GM12878 (cell line): Measurements from ENCODE around the gene LCAT. TPM values are rescaled to one million over a fixed set of nuclear protein-coding genes. Genes with fewer than 3 reads are reported as not detected.

Experiments
- ATAC-seq: fragments of 200-7000 bp; cut with Tn5 transposase; 3 replicates; pipeline ENCODE4 v1.9.1; 2020; ENCODE audit warnings: mild to moderate bottlenecking, moderate library complexity
- BruUV-seq: library from RNA; stranded (reverse); fragments of 400-500 nt; replicated peaks from 2 replicates; lab custom pipeline; 2021; lab: Mats Ljungman, UMichigan
- CTCF ChIA-PET: fragments of 300-600 bp; sonication (Branson Sonifier 250); formaldehyde crosslinking; extraction: SDS; loops from one replicate; lab custom pipeline; 2021; ENCODE audit warnings: inconsistent platforms; lab: Yijun Ruan, JAX
- POLR2A ChIA-PET: fragments of 350-600 bp; formaldehyde crosslinking; extraction: SDS; loops from one replicate; lab custom pipeline; 2021; ENCODE audit warnings: inconsistent platforms; lab: Charles Lee
- RAD21 ChIA-PET: fragments of 300-600 bp; sonication (Branson Sonifier 250); formaldehyde crosslinking; loops from one replicate; lab custom pipeline; 2023; ENCODE audit warnings: antibody characterized with exemption; ENCODE audit not compliant: unreplicated experiment; lab: Charles Lee
- SMC1A ChIA-PET: fragments of 300-600 bp; sonication (Branson Sonifier 250); formaldehyde crosslinking; loops from one replicate; lab custom pipeline; 2023; ENCODE audit not compliant: unreplicated experiment, uncharacterized antibody; lab: Charles Lee
- DNase-seq: peaks from one replicate; pipeline ENCODE4 v3.0.0-alpha.2; 2011; ENCODE audit warnings: low read depth, low spot score
- FAIRE-seq: peaks from 3 replicates; lab custom pipeline; 2011; peaks lifted over from hg19 to GRCh38; lab: Jason Lieb, UNC
- H2AFZ ChIP-seq: 2 replicates; pipeline ENCODE4 v1.6.0; 2011; ENCODE audit warnings: low read depth, low read length, control low read depth; ENCODE audit not compliant: control insufficient read depth
- H3K27ac ChIP-seq: 2 replicates; pipeline ENCODE4 v1.5.1; 2011; ENCODE audit warnings: control low read depth; ENCODE audit not compliant: control insufficient read depth, insufficient read depth
- H3K27me3 ChIP-seq, 2 experiments: replicated peaks in 1 of 2; 2 replicates each; pipeline versions ENCODE4 v1.6.0 to v1.6.1; 2011; ENCODE audit warnings: low read length in 1 of 2; ENCODE audit not compliant: control insufficient read depth in 2 of 2, insufficient read depth in 2 of 2
- H3K36me3 ChIP-seq, 2 experiments: 2 replicates each; pipeline ENCODE4 v1.5.1; 2011; ENCODE audit warnings: low read length in 1 of 2; ENCODE audit not compliant: control insufficient read depth in 2 of 2, insufficient read depth in 2 of 2
- H3K4me1 ChIP-seq: 2 replicates; pipeline ENCODE4 v1.6.1; 2011; ENCODE audit warnings: mild to moderate bottlenecking, low read length, moderate library complexity, mixed read lengths; ENCODE audit not compliant: control insufficient read depth, insufficient read depth
- H3K4me2 ChIP-seq: 2 replicates; pipeline ENCODE4 v1.6.0; 2011; ENCODE audit warnings: control low read depth; ENCODE audit not compliant: control insufficient read depth, insufficient read depth
- H3K4me3 ChIP-seq: fragments of 200-600 bp; sonication (generic); 2 replicates; pipeline ENCODE4 v1.5.1; 2016
- H3K79me2 ChIP-seq: 2 replicates; pipeline ENCODE4 v1.6.0; 2011; ENCODE audit warnings: low read length; ENCODE audit not compliant: control insufficient read depth, insufficient read depth
- H3K9ac ChIP-seq: 2 replicates; pipeline ENCODE4 v1.8.0; 2011; ENCODE audit warnings: low read length, control low read depth, mixed read lengths; ENCODE audit not compliant: control insufficient read depth, insufficient read depth
- H3K9me3 ChIP-seq: replicated peaks from 3 replicates; pipeline ENCODE4 v1.5.1; 2011; ENCODE audit warnings: mild to moderate bottlenecking, low read length; ENCODE audit not compliant: control insufficient read depth, insufficient read depth
- H4K20me1 ChIP-seq: 2 replicates; pipeline ENCODE4 v1.6.0; 2011; ENCODE audit not compliant: control insufficient read depth, insufficient read depth
- CBFB ChIP-seq: IDR thresholded peaks from 2 replicates; pipeline ENCODE4 v1.6.1; 2016; ENCODE audit warnings: antibody characterized with exemption, low read depth
- CREM ChIP-seq: IDR thresholded peaks from 2 replicates; pipeline ENCODE4 v1.6.1; 2014; ENCODE audit warnings: antibody characterized with exemption, low read depth
- FOS ChIP-seq: IDR thresholded peaks from 3 replicates; pipeline ENCODE4 v1.6.1; 2011; ENCODE audit warnings: borderline replicate concordance; ENCODE audit not compliant: insufficient read length; ENCODE audit errors: extremely low read depth
- RELA ChIP-seq: fragments of 450-650 bp; IDR thresholded peaks from 2 replicates; pipeline ENCODE4 v1.8.0; 2014; ENCODE audit warnings: borderline replicate concordance; ENCODE audit not compliant: partially characterized antibody
- STAT3 ChIP-seq: IDR thresholded peaks from 2 replicates; pipeline ENCODE4 v1.6.1; 2011; ENCODE audit warnings: low read depth, low read length, improper control_type of control experiment
- TBL1XR1 ChIP-seq: IDR thresholded peaks from 2 replicates; pipeline ENCODE4 v1.6.1; 2012; ENCODE audit warnings: low read depth, low read length, improper control_type of control experiment
- YBX1 ChIP-seq: fragments of 450-650 bp; IDR thresholded peaks from 2 replicates; pipeline ENCODE4 v1.6.1; 2016; ENCODE audit warnings: antibody characterized with exemption
- WGBS: methylation state at CpG from one replicate; pipeline ENCODE4 v1.1.6; 2016; ENCODE audit warnings: low lambda C conversion rate; ENCODE audit not compliant: insufficient replicate concordance, insufficient coverage; ENCODE audit errors: missing lambda C conversion rate; 5-methylcytosine and 5-hydroxymethylcytosine counted together
- in situ Hi-C: fragments of 300-500 bp; cut with MboI; formaldehyde crosslinking; loops from 9 replicates; pipeline ENCODE4 v1.14.3; 2018; ENCODE audit warnings: mixed read lengths
- intact Hi-C: fragments of 100-400 bp; cut with micrococcal nuclease; formaldehyde crosslinking; loops from one replicate; pipeline ENCODE4 v1.14.2; 2022; ENCODE audit not compliant: unreplicated experiment
- polyA plus RNA-seq, 11 experiments: library from polyadenylated mRNA; depleted of rRNA in 4 of 11; unstranded in 6 of 11; stranded (reverse) in 5 of 11; fragments of >200 nt; fragmentation: Nextera tagmentation in 4 of 11; fragmentation: Illumina TruSeq in 1 of 11; extraction: Ambion mirVana in 4 of 11; extraction: Trizol in 1 of 11; gene quantifications; 1 replicate in 1 of 11; 2 replicates in 10 of 11; pipeline versions ENCODE4 v1.2.1 to v1.2.3, GENCODE V29; 2011 to 2016; ENCODE audit warnings: inconsistent platforms in 2 of 11, missing spikeins in 2 of 11, low read depth in 1 of 11
- total RNA-seq, 4 experiments: library from RNA; depleted of rRNA in 3 of 4; stranded (reverse); fragments of >200 nt in 3 of 4; fragmentation: Illumina TruSeq in 1 of 4; extraction: Trizol in 1 of 4; gene quantifications; 2 replicates each; pipeline versions ENCODE4 v1.2.1 to v1.2.3, GENCODE V29; 2013 to 2021
- TF ChIP-seq, protein P1 (sequence below): fragments of 450-650 bp; IDR thresholded peaks from 2 replicates; pipeline ENCODE4 v1.6.1; 2018; ENCODE audit warnings: borderline replicate concordance, mild to moderate bottlenecking; ENCODE audit not compliant: partially characterized antibody
- TF ChIP-seq, protein P2 (sequence below): IDR thresholded peaks from 2 replicates; pipeline ENCODE4 v1.6.1; 2012; ENCODE audit warnings: improper control_type of control experiment, low read depth, low read length; ENCODE audit not compliant: insufficient replicate concordance
- TF ChIP-seq, protein P3 (sequence below): fragments of 450-650 bp; IDR thresholded peaks from 2 replicates; pipeline ENCODE4 v1.6.1; 2017; ENCODE audit warnings: antibody characterized with exemption, mild to moderate bottlenecking, moderate library complexity

LCAT gene
- total and polyA plus RNA-seq, 10 of the 15 experiments (the other 5 are each of a cell fraction or from before 2014, with no cell fraction given): 0.61 to 11.7 (median 3.3) TPM

DNA sequence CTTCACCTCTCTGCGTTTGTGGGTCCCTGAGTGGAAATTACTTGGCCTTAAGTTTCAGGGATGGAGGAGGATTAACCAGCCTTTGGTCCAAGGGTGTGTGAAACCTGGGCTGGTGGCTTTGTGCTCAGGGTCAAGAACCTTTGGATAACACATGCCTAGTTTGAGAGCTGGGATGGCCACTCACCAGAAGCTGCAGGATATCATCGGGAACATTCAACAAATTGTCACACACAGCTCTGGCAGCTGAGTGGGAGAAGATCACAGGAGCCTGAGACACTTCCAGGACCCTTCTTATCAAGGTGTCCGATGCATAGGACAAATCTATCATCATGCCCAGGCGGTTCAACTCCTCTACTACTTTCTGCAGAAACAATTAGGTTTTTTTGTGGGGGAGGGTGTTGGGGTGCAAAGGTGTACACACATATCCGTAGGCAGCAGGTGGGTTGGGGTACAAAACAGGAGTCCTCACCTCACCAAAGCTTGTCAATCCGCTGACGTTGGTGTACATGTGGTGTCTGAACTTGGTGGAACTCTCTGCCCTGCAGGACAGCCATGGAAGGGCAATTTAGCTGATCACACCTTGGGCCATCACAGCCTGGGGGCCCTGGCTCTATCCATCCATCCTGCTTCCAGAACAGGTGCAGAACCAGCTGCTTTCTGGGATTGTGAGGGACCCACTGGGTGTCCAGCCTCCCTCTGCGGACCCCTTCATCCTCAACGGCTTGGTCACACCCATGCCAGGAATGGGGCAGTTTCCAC, 33.7 kb upstream of the LCAT start:
- Histone ChIP-seq H3K9ac (no peak overlapping the region), H3K27me3 (no peaks in the 10 kb centered on the region; a peak in 1 of 4 replicates), H4K20me1 (no peaks in the 10 kb centered on the region), H3K27ac (no peak overlapping the region), H3K36me3 (no peaks in the 10 kb centered on the region), H3K4me1 (peaks cover 22% of the 10 kb centered on the region), H3K4me3 (no peak overlapping the region), H3K9me3 (no peaks in the 10 kb centered on the region), H3K4me2 (no peak overlapping the region), H3K79me2 (no peaks in the 10 kb centered on the region), H2AFZ (no peak overlapping the region)
- SMC1A ChIA-PET: interaction anchor here (1.2 kb wide), 1 partner anchor 15 kb away, joined by 3 read pairs; no protein-coding TSS in a partner anchor
- ATAC-seq (no peak), DNase-seq (no peak), FAIRE-seq (no peak)
- intact Hi-C loops: no loop called here
- RAD21 ChIA-PET: interaction anchor here (0.5 kb wide), 1 partner anchor 515 kb away, joined by 3 read pairs; no protein-coding TSS in a partner anchor
- CTCF ChIA-PET: no interaction called here
- in situ Hi-C loops: no loop called here
- POLR2A ChIA-PET: interaction anchor here (0.6 kb wide), 1 partner anchor 233 kb away, joined by 3 read pairs; no protein-coding TSS in a partner anchor
- 74% methylated on average over 9 of the region's 9 CpGs for WGBS
- BruUV-seq: no TSS peak
- no peak for TF ChIP-seq RELA
- TF ChIP-seq, protein P1, sequence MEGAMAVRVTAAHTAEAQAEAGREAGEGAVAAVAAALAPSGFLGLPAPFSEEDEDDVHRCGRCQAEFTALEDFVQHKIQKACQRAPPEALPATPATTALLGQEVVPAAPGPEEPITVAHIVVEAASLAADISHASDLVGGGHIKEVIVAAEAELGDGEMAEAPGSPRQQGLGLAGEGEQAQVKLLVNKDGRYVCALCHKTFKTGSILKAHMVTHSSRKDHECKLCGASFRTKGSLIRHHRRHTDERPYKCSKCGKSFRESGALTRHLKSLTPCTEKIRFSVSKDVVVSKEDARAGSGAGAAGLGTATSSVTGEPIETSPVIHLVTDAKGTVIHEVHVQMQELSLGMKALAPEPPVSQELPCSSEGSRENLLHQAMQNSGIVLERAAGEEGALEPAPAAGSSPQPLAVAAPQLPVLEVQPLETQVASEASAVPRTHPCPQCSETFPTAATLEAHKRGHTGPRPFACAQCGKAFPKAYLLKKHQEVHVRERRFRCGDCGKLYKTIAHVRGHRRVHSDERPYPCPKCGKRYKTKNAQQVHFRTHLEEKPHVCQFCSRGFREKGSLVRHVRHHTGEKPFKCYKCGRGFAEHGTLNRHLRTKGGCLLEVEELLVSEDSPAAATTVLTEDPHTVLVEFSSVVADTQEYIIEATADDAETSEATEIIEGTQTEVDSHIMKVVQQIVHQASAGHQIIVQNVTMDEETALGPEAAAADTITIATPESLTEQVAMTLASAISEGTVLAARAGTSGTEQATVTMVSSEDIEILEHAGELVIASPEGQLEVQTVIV: no peak
- TF ChIP-seq STAT3: no peak
- TF ChIP-seq, protein P2, sequence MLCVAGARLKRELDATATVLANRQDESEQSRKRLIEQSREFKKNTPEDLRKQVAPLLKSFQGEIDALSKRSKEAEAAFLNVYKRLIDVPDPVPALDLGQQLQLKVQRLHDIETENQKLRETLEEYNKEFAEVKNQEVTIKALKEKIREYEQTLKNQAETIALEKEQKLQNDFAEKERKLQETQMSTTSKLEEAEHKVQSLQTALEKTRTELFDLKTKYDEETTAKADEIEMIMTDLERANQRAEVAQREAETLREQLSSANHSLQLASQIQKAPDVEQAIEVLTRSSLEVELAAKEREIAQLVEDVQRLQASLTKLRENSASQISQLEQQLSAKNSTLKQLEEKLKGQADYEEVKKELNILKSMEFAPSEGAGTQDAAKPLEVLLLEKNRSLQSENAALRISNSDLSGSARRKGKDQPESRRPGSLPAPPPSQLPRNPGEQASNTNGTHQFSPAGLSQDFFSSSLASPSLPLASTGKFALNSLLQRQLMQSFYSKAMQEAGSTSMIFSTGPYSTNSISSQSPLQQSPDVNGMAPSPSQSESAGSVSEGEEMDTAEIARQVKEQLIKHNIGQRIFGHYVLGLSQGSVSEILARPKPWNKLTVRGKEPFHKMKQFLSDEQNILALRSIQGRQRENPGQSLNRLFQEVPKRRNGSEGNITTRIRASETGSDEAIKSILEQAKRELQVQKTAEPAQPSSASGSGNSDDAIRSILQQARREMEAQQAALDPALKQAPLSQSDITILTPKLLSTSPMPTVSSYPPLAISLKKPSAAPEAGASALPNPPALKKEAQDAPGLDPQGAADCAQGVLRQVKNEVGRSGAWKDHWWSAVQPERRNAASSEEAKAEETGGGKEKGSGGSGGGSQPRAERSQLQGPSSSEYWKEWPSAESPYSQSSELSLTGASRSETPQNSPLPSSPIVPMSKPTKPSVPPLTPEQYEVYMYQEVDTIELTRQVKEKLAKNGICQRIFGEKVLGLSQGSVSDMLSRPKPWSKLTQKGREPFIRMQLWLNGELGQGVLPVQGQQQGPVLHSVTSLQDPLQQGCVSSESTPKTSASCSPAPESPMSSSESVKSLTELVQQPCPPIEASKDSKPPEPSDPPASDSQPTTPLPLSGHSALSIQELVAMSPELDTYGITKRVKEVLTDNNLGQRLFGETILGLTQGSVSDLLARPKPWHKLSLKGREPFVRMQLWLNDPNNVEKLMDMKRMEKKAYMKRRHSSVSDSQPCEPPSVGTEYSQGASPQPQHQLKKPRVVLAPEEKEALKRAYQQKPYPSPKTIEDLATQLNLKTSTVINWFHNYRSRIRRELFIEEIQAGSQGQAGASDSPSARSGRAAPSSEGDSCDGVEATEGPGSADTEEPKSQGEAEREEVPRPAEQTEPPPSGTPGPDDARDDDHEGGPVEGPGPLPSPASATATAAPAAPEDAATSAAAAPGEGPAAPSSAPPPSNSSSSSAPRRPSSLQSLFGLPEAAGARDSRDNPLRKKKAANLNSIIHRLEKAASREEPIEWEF: no peak
- no peak for TF ChIP-seq CBFB
- TF ChIP-seq YBX1: no peak
- no peak for TF ChIP-seq TBL1XR1
- no peak for TF ChIP-seq FOS
- no peak for TF ChIP-seq CREM
- TF ChIP-seq, protein P3, sequence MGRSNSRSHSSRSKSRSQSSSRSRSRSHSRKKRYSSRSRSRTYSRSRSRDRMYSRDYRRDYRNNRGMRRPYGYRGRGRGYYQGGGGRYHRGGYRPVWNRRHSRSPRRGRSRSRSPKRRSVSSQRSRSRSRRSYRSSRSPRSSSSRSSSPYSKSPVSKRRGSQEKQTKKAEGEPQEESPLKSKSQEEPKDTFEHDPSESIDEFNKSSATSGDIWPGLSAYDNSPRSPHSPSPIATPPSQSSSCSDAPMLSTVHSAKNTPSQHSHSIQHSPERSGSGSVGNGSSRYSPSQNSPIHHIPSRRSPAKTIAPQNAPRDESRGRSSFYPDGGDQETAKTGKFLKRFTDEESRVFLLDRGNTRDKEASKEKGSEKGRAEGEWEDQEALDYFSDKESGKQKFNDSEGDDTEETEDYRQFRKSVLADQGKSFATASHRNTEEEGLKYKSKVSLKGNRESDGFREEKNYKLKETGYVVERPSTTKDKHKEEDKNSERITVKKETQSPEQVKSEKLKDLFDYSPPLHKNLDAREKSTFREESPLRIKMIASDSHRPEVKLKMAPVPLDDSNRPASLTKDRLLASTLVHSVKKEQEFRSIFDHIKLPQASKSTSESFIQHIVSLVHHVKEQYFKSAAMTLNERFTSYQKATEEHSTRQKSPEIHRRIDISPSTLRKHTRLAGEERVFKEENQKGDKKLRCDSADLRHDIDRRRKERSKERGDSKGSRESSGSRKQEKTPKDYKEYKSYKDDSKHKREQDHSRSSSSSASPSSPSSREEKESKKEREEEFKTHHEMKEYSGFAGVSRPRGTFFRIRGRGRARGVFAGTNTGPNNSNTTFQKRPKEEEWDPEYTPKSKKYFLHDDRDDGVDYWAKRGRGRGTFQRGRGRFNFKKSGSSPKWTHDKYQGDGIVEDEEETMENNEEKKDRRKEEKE: no peak
